K562 (cell line): ENCODE results near the gene RNF166. TPM values are rescaled to one million over a fixed set of nuclear protein-coding genes. Genes with fewer than 3 reads are reported as not detected.

ENCODE experiments used
- ATF1 ChIP-seq, 2 experiments: fragments of 450-650 bp in 1 of 2; IDR thresholded peaks; 2 replicates each; pipeline ENCODE4 v1.6.1; 2016; ENCODE audit warnings: missing compliant biosample characterization in 1 of 2, missing genetic modification characterization in 1 of 2
- CBFA2T2 ChIP-seq: fragments of 450-650 bp; conservative IDR thresholded peaks from 2 replicates; pipeline ENCODE4 v1.6.1; 2017; ENCODE audit warnings: mild to moderate bottlenecking
- CBX1 ChIP-seq: sonication (generic); IDR thresholded peaks from 2 replicates; pipeline ENCODE4 v1.6.1; 2016; ENCODE audit warnings: antibody characterized with exemption, low read depth, mild to moderate bottlenecking
- CREB1 ChIP-seq, 2 experiments: sonication (generic) in 1 of 2; formaldehyde crosslinking in 1 of 2; IDR thresholded peaks; 2 replicates each; pipeline versions ENCODE4 v1.6.1 to v1.8.0; 2012 to 2022; ENCODE audit warnings: inconsistent platforms in 1 of 2, mild to moderate bottlenecking in 1 of 2, missing genetic modification reagents in 1 of 2, moderate library complexity in 1 of 2
- MCM5 ChIP-seq: fragments of 450-650 bp; IDR thresholded peaks from 2 replicates; pipeline ENCODE4 v1.6.1; 2016; ENCODE audit warnings: low read depth
- NFRKB ChIP-seq: fragments of 450-650 bp; IDR thresholded peaks from 2 replicates; pipeline ENCODE4 v1.6.1; 2016; ENCODE audit warnings: low read depth
- PHTF2 ChIP-seq: fragments of 250-450 bp; sonication (Bioruptor Pico); IDR thresholded peaks from 2 replicates; pipeline ENCODE4 v1.5.0; 2021; ENCODE audit warnings: mild to moderate bottlenecking
- PML ChIP-seq: IDR thresholded peaks from 2 replicates; pipeline ENCODE4 v1.6.1; 2012; ENCODE audit warnings: low read length, inconsistent platforms
- PRDM10 ChIP-seq: fragments of 450-650 bp; IDR thresholded peaks from 2 replicates; pipeline ENCODE4 v1.6.1; 2018; ENCODE audit not compliant: partially characterized antibody
- TSC22D4 ChIP-seq: fragments of 450-650 bp; IDR thresholded peaks from 2 replicates; pipeline ENCODE4 v1.6.1; 2016; ENCODE audit warnings: missing genetic modification characterization, missing biosample characterization, control low read depth
- ZC3H8 ChIP-seq: fragments of 450-650 bp; IDR thresholded peaks from 2 replicates; pipeline ENCODE4 v1.6.1; 2017
- polyA plus RNA-seq, 8 experiments: library from polyadenylated mRNA; depleted of rRNA in 4 of 8; stranded (reverse) in 5 of 8; unstranded in 3 of 8; fragments of >200 nt; fragmentation: Nextera tagmentation in 2 of 8; fragmentation: Illumina TruSeq in 1 of 8; extraction: Ambion mirVana in 2 of 8; extraction: Trizol in 1 of 8; gene quantifications; 2 replicates each; pipeline versions ENCODE4 v1.2.1 to v1.2.3, GENCODE V29; 2011 to 2014; ENCODE audit warnings: inconsistent platforms in 1 of 8, missing spikeins in 1 of 8
- total RNA-seq, 7 experiments: library from RNA; depleted of rRNA in 6 of 7; stranded (reverse); fragments of >200 nt in 6 of 7; fragmentation: Illumina TruSeq in 2 of 7; extraction: Trizol in 2 of 7; gene quantifications; 2 replicates each; pipeline versions ENCODE4 v1.2.1 to v1.2.3, GENCODE V29; 2011 to 2021; ENCODE audit warnings: low replicate concordance in 1 of 7
- TF ChIP-seq, protein P1 (sequence below), 3 experiments: fragments of 200-800 bp in 1 of 3; fragments of 250-450 bp in 1 of 3; fragments of 450-650 bp in 1 of 3; sonication (Bioruptor Pico) in 1 of 3; sonication (Bioruptor generic) in 1 of 3; formaldehyde crosslinking in 1 of 3; IDR thresholded peaks; 2 replicates each; pipeline versions ENCODE4 v1.6.1 to v1.8.0; 2016 to 2022; ENCODE audit warnings: mild to moderate bottlenecking in 2 of 3, missing genetic modification characterization in 2 of 3, missing compliant biosample characterization in 1 of 3, moderate library complexity in 1 of 3
- TF ChIP-seq, protein P2 (sequence below): fragments of 450-650 bp; IDR thresholded peaks from 2 replicates; pipeline ENCODE4 v1.6.1; 2016; ENCODE audit warnings: low read depth

Gene RNF166
- total and polyA plus RNA-seq, 9 of the 15 experiments (the other 6 are each of a cell fraction or from before 2014, with no cell fraction given) = 0.56 to 60.3 (median 19.5) TPM

DNA sequence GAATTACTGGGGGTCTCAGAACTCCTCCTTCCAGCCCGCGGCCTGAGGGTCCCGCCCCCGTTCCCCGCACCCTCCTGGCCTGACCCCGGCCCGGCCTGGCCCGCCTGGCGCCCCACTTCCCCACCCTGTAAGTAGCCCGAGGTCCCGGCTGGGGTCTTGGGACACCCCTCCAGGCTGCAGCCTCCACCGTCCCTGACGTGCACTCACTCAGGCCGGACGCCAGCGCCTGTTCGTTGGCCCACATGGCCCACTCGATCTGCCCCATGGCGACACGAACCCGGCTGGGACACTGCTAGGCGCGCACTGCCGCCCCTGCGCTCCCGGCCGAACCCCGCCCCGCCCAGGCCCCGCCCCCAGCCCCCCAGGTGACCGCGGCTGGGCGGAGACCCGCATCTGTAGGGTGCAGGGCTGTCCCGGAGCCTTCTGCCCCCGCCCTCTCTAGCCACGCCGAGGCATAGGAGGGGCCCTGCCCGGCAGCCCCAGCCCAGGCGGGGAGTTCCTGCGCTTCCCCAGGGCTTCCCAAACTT lies 55.4 kb downstream of the RNF166 start, which contains the start of gene CYBA (continued):
- TF ChIP-seq, protein P1, sequence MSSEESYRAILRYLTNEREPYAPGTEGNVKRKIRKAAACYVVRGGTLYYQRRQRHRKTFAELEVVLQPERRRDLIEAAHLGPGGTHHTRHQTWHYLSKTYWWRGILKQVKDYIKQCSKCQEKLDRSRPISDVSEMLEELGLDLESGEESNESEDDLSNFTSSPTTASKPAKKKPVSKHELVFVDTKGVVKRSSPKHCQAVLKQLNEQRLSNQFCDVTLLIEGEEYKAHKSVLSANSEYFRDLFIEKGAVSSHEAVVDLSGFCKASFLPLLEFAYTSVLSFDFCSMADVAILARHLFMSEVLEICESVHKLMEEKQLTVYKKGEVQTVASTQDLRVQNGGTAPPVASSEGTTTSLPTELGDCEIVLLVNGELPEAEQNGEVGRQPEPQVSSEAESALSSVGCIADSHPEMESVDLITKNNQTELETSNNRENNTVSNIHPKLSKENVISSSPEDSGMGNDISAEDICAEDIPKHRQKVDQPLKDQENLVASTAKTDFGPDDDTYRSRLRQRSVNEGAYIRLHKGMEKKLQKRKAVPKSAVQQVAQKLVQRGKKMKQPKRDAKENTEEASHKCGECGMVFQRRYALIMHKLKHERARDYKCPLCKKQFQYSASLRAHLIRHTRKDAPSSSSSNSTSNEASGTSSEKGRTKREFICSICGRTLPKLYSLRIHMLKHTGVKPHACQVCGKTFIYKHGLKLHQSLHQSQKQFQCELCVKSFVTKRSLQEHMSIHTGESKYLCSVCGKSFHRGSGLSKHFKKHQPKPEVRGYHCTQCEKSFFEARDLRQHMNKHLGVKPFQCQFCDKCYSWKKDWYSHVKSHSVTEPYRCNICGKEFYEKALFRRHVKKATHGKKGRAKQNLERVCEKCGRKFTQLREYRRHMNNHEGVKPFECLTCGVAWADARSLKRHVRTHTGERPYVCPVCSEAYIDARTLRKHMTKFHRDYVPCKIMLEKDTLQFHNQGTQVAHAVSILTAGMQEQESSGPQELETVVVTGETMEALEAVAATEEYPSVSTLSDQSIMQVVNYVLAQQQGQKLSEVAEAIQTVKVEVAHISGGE (CRISPR knock-in tag; IDR thresholded peaks at IDR 0.05) = no peak
- TF ChIP-seq PML (no peak), ATF1 (CRISPR knock-in tag; IDR thresholded peaks at IDR 0.05) (no peak), ATF1 (tag; IDR thresholded peaks at IDR 0.05) (no peak), MCM5 (no peak), ZC3H8 (no peak), PRDM10 (no peak), PHTF2 (CRISPR knock-in tag) (no peak), TSC22D4 (tag) (no peak), CREB1 (IDR thresholded peaks at IDR 0.05) (no peak), CREB1 (CRISPR knock-in tag; IDR thresholded peaks at IDR 0.05) (no peak; the same call in 1 of the 2 replicates), NFRKB (no peak), CBX1 (no peak), CBFA2T2 (no peak)
- TF ChIP-seq, protein P2, sequence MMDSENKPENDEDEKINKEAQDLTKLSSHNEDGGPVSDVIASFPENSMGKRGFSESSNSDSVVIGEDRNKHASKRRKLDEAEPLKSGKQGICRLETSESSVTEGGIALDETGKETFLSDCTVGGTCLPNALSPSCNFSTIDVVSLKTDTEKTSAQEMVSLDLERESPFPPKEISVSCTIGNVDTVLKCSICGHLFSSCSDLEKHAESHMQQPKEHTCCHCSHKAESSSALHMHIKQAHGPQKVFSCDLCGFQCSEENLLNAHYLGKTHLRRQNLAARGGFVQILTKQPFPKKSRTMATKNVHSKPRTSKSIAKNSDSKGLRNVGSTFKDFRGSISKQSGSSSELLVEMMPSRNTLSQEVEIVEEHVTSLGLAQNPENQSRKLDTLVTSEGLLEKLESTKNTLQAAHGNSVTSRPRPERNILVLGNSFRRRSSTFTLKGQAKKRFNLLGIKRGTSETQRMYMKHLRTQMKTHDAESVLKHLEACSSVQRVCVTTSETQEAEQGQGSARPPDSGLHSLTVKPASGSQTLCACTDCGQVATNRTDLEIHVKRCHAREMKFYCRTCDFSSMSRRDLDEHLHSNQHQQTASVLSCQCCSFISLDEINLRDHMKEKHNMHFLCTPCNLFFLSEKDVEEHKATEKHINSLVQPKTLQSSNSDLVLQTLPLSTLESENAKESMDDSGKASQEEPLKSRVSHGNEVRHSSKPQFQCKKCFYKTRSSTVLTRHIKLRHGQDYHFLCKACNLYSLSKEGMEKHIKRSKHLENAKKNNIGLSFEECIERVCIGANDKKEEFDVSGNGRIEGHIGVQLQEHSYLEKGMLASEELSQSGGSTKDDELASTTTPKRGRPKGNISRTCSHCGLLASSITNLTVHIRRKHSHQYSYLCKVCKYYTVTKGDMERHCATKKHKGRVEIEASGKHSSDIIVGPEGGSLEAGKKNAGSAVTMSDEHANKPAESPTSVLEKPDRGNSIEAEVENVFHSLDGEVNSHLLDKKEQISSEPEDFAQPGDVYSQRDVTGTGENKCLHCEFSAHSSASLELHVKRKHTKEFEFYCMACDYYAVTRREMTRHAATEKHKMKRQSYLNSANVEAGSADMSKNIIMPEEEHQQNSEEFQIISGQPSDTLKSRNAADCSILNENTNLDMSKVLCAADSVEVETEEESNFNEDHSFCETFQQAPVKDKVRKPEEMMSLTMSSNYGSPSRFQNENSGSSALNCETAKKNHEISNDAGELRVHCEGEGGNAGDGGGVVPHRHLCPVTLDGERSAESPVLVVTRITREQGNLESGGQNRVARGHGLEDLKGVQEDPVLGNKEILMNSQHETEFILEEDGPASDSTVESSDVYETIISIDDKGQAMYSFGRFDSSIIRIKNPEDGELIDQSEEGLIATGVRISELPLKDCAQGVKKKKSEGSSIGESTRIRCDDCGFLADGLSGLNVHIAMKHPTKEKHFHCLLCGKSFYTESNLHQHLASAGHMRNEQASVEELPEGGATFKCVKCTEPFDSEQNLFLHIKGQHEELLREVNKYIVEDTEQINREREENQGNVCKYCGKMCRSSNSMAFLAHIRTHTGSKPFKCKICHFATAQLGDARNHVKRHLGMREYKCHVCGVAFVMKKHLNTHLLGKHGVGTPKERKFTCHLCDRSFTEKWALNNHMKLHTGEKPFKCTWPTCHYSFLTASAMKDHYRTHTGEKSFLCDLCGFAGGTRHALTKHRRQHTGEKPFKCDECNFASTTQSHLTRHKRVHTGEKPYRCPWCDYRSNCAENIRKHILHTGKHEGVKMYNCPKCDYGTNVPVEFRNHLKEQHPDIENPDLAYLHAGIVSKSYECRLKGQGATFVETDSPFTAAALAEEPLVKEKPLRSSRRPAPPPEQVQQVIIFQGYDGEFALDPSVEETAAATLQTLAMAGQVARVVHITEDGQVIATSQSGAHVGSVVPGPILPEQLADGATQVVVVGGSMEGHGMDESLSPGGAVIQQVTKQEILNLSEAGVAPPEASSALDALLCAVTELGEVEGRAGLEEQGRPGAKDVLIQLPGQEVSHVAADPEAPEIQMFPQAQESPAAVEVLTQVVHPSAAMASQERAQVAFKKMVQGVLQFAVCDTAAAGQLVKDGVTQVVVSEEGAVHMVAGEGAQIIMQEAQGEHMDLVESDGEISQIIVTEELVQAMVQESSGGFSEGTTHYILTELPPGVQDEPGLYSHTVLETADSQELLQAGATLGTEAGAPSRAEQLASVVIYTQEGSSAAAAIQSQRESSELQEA = no peak
